Right lung (tissue), 10 donors: ENCODE measurements around the gene ELANE. TPM values are rescaled to one million over a fixed set of nuclear protein-coding genes. Genes with fewer than 3 reads are reported as not detected.

Experiments used
- DNase-seq, 2 donors: peaks; one replicate each; pipeline ENCODE4 v3.0.0-alpha.2; 2013
- long read RNA-seq, 8 donors: transcript quantifications; one replicate each; lab custom pipeline, GENCODE V29; 2026
- polyA plus RNA-seq, 5 donors: library from polyadenylated mRNA; unstranded; fragments of 120-200 nt; gene quantifications; one replicate each; pipeline versions ENCODE4 v1.2.1 to v1.2.3, GENCODE V29; 2013; ENCODE audit warnings: inconsistent platforms in 1 of 5, low replicate concordance in 1 of 5; ENCODE audit not compliant: insufficient read length in 5 of 5, insufficient read depth in 1 of 5

ELANE gene
- polyA plus RNA-seq: 1 to 10 TPM in 2 of 5 donors, under 1 TPM in 3; 0.20 to 1.7 (median 0.75) TPM
- long read RNA-seq, donor 1, partial matches to known transcripts: 0 of 3 reads
- long read RNA-seq, donor 1, other reads (novel, unspliced or antisense): 0 of 3 reads
- long read RNA-seq, donor 2: 0 reads
- long read RNA-seq, donor 3: 0 reads
- long read RNA-seq, donor 4, partial matches to known transcripts: 0 of 3 reads
- long read RNA-seq, donor 4, other reads (novel, unspliced or antisense): 0 of 3 reads
- long read RNA-seq, donor 5, partial matches to known transcripts: 0 of 3 reads
- long read RNA-seq, donor 5, other reads (novel, unspliced or antisense): 0 of 3 reads
- long read RNA-seq, donor 6, partial matches to known transcripts: 0 of 3 reads
- long read RNA-seq, donor 6, other reads (novel, unspliced or antisense): 0 of 3 reads
- long read RNA-seq, donor 7: 0 reads
- long read RNA-seq, donor 8: 0 reads

GRCh38 chr19:852136-853013, at the start of gene ELANE:
TSS of gene ELANE (plus strand) at chr19:852303. CDS start at chr19:852329, 26 bp downstream.
- no peak for DNase-seq

DNA sequence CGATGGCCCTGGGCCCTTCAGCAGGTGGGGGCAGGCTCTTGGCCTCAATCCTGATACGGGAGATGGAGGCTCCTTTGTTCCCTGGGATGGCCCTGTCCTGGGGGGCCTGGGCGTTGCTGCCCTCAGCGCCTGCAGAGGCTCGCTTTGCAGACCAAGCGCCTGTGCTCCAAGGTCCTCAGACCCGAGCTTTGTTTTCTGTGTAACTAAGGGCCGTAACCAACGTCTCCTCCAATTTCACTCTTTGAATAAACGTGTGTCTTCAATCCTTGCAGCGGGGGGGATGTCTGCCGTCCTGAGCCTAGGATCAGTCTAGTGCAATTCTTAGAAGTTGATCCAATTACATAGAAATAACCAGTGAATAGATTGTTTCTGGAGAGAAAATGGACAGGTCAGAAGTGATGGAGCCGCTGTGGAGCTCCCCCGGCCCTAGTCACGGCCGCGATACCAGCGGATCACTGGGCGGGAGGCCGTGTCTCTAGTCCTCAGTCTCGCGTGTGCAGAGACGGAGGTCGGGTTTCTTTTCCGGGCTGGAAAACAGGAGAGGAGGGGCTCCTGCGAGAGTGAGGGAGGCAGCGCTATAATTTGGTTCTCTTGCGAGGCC, 49.5 kb upstream of the ELANE start:
- DNase-seq: no peak

- no peak for DNase-seq
These were observed 49.0 kb upstream of the ELANE start for GRCh38 chr19:803099-803561.

GRCh38 chr19:803686-804418, 48.3 kb upstream of the ELANE start:
- no peak for DNase-seq

DNA sequence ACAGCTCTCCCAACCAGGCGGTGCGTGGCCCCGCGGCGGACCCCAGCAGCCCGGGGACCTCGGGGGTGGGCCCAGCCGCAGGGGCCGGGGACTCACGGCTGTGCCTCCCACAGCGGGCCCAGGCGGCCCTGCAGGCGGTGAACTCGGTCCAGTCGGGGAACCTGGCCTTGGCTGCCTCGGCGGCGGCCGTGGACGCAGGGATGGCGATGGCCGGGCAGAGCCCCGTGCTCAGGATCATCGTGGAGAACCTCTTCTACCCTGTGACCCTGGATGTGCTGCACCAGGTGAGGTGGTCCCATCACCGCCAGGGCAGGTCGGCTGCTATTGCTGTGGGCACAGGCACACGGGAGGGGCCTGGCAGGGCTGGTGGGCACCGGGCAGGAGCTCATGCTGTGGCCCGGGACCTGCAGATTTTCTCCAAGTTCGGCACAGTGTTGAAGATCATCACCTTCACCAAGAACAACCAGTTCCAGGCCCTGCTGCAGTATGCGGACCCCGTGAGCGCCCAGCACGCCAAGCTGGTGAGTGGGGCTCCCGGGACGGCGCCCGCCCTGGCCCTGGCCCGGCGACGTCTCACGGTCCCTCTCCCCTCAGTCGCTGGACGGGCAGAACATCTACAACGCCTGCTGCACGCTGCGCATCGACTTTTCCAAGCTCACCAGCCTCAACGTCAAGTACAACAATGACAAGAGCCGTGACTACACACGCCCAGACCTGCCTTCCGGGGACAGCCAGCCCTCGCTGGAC, 47.5 kb upstream of the ELANE start:
- DNase-seq: no peak

DNA sequence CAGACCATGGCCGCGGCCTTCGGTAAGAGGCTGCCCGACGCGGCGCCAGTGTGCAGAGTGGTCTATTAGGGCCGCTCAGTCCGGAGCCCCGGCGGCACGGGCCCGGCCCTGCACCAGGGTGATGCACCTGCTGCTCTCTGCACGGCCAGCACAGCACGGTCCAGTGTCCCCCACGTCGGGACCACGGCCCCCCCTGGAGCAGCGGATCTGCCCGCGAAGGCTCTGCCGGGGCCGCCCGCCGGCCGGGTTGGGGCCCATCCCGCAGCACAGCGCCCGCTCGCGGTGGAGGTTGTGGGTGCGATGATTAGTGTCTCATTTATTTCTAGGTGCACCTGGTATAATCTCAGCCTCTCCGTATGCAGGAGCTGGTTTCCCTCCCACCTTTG, 46.9 kb upstream of the ELANE start:
- no peak for DNase-seq

GRCh38 chr19:805600-806550, 46.2 kb upstream of the ELANE start:
- no peak for DNase-seq

- no peak for DNase-seq
These were observed 45.2 kb upstream of the ELANE start for GRCh38 chr19:806815-807421.

DNA sequence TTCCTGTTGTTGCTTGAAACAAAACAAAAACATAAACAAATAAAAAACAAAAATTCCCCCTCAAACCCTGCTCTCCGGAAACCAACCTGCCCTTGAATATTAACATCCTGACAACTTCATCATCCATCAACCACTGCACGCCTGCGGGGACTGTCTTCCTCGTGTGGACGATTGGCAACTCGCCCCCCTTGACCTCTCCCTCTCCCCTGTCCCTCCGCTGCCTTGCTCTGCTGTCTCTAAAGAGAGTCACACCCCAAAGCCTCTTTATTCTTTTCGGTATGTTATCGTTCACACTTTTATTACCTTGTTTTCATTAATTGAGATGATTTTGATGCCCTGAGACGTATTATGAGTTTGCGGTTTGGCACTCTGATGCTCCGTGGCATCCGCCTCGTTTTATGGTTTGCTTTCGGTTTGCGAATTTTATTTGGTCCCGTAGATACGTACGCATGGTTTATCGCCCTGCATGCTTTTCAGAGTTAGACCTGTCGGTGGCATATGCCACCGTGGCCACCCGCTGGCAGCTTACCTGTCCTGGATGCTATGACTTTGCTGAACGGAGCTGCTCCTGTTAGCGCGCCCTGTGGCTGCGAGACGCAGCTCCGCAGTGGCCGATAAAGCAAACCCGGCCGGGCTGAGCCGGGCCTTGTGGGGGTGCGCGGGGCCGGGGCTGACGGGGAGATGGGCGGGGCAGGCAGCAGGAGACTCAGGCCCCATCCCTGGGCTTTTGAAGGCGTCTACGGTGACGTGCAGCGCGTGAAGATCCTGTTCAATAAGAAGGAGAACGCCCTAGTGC, 44.3 kb upstream of the ELANE start:
- no peak for DNase-seq

DNA sequence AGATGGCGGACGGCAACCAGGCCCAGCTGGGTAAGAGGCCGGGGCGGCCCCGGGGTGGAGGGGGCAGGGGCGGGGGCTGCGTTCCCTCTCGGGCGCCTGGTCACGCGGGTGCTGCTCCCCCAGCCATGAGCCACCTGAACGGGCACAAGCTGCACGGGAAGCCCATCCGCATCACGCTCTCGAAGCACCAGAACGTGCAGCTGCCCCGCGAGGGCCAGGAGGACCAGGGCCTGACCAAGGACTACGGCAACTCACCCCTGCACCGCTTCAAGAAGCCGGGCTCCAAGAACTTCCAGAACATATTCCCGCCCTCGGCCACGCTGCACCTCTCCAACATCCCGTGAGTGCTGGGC, 43.7 kb upstream of the ELANE start:
- no peak for DNase-seq

DNA sequence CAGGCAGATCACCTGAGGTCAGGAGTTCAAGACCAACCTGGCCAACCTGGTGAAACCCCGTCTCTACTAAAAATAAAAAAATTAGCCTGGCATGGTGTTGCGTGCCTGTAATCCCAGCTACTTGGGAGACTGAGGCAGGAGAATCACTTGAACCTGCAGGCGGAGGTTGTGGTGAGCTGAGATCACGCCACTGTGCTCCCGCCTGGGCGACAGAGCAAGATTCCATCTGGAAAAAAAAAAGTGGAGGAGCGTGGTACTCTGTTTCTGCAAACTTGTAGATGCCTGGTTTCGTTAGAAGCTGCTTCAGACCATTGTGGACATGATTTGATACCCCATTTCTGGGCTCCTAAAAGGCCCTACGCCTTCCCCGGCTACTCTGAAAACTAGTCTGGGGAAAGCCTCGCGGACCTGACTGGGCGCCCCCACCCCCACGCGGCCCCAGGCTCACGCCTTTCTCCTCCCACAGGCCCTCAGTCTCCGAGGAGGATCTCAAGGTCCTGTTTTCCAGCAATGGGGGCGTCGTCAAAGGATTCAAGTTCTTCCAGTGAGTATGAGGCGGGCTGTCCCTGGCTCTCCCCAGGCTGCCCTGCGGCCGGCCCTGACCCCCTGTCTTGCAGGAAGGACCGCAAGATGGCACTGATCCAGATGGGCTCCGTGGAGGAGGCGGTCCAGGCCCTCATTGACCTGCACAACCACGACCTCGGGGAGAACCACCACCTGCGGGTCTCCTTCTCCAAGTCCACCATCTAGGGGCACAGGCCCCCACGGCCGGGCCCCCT, 41.8 kb upstream of the ELANE start:
- no peak for DNase-seq

GRCh38 chr19:810883-811489, 41.1 kb upstream of the ELANE start:
- DNase-seq: no peak

- DNase-seq: no peak
These were observed 40.5 kb upstream of the ELANE start for GRCh38 chr19:811506-812048.

- DNase-seq: no peak
These were observed 39.9 kb upstream of the ELANE start for GRCh38 chr19:812049-812746.

GRCh38 chr19:812747-813218, 39.3 kb upstream of the ELANE start:
- DNase-seq: no peak
